Tongue (tissue), 2 donors: Measurements from ENCODE around the gene PPFIA3. TPM values are rescaled to one million over a fixed set of nuclear protein-coding genes. Genes with fewer than 3 reads are reported as not detected.
"Not testable (repeated sequence)": the region's sequence is repeated elsewhere in the genome, so short reads cannot be mapped to it uniquely, and the experiment has no call there.

Experiments used
- DNase-seq: peaks from one replicate; pipeline ENCODE4 v3.0.0-alpha.2; 2015
- total RNA-seq: library from RNA; depleted of rRNA; stranded (reverse); fragments of >200 nt; gene quantifications from one replicate; pipeline ENCODE4 v1.2.3, GENCODE V29; 2014

PPFIA3 gene
- total RNA-seq, 1 donor from 2014 or later, result 9.7 TPM

- peak; percentile 95 for DNase-seq
Measured at GRCh38 chr19:49150106-49150943, 31.0 kb downstream of the PPFIA3 start.

GRCh38 chr19:49150944-49151243 is 31.6 kb downstream of the PPFIA3 start:
- DNase-seq, result no peak

- DNase-seq, result peak; percentile 87
Measured at GRCh38 chr19:49151267-49152118, 32.1 kb downstream of the PPFIA3 start.

DNA sequence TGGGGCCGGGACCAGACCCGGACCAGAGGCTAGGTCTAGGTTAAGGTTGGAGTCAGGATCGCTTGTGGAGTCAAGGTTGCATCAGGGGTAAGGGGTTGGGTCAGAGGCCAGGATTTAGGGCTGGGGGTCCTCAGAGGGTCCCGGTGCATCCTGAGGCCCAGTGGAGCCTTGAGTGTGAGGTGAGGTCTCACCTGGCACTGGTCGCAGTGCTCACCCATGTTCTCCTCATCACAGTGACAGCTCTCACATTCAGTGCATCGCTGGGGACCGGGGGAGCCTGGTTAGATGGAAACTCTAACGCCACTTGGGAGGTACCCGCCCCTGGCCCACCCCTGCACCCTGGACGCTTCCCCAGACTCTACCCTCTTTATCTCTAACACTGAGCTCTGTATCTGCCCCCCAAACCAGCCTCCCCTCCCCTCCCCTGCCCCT is 32.8 kb downstream of the PPFIA3 start:
- DNase-seq, result no peak

GRCh38 chr19:49153167-49153809 is 33.9 kb downstream of the PPFIA3 start:
- no peak for DNase-seq

GRCh38 chr19:49154279-49154678 is 34.9 kb downstream of the PPFIA3 start:
- DNase-seq, result no peak

- peak; percentile 87 for DNase-seq
Measured at GRCh38 chr19:49155005-49155819, 35.9 kb downstream of the PPFIA3 start, which contains the start of gene HRC. Gene HRC (minus strand): TSS chr19:49155396. CDS start chr19:49155237, 159 bp downstream.

GRCh38 chr19:49155820-49156346 is 36.5 kb downstream of the PPFIA3 start:
- DNase-seq, result peak; percentile 93

GRCh38 chr19:49157445-49158224 is 38.3 kb downstream of the PPFIA3 start, which contains the start of gene TRPM4:
Gene TRPM4 (plus strand): TSS chr19:49157792. CDS start chr19:49157867, 75 bp downstream.
- DNase-seq, result peak; percentile 97

DNA sequence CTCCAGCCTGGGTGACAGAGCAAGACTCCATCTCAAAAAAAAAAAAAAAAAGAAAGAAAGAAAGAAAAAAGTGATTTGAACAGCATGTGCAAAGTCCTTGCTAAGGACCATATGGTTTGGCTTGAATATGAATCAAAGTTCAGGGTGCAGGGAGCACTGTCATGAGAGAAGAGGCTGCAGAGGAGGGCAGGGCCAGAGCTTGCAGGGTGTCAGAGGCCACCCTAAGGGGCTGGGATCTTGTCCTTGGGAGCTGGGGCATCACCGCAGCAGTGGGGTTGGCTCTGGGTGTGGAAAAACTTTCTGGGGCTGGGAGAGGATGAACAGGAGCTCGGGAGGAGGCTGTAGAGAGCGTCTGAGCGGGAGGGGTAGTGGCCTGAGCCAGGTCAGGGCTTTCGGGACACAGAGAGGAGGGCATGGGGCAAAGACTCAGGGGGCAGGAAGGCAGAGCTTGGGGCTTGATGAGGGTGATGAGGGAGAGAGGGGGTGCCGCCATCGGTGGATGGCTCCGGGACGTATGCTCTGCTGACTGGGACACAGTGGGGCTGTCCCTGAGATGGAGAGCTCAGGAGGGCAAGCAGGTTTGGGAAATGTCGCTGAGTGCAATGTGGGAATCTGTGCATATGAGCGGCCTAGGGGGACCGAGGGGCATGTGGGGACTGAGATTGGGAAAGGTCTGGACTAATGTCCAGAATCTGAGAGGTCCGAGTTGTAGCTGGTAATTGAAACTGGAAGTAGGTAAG is 41.3 kb downstream of the PPFIA3 start:
- no peak for DNase-seq

DNA sequence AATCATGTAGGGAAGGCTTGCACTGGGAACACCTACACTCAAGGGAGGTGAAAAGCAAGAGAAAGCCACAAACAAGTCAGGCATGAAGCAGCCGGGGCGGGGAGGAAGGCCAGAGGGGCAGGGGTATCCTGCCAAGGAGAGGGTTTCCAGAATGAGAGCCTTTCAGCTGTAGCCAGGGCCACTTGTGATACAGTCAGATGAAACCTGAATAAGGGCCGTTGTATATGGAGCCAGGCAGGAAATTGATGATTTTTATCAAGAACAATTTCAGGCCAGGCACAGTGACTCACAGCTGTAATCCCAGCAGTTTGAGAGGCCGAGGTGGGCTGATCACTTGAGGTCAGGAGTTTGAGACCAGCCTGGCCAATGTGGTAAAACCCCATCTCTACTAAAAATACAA is 42.6 kb downstream of the PPFIA3 start:
- DNase-seq, result no peak

DNA sequence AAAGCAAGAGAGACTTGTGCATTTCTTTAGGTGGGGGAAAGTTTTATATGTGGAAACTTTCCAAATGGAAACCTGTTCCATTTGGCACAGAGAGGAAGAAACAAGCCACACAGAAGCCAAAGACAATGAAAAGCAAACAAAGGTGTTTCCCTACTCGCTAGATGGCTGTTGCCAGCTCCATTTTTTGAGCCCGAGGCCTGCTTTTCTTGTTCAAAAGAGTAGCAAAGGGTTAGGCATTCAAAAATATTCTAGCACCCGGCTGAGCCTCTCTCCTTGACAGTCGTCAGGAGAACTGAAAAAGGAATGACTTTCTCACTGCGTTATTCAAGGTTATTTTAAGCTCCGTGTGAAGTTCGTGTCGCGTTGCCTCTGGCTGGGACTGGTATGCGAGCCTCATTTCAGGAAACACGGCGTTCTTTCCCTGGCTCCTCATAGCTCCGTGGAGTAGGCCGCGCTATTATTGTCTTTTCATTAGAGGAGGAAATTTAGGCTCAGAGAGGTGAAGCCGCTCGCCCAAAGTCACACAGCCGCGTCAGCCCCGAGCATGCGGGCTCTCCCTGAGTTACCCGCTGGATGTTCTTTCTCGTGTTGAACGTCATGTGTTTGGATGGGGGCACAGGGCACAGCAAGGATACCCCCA is 45.9 kb downstream of the PPFIA3 start:
- DNase-seq, result peak; percentile 77

- DNase-seq, result no peak
Measured at GRCh38 chr19:49165865-49166301, 46.5 kb downstream of the PPFIA3 start.

- DNase-seq, result no peak
Measured at GRCh38 chr19:49167857-49168409, 48.6 kb downstream of the PPFIA3 start.

GRCh38 chr19:49168421-49168820 is 49.1 kb downstream of the PPFIA3 start:
- no peak for DNase-seq

DNA sequence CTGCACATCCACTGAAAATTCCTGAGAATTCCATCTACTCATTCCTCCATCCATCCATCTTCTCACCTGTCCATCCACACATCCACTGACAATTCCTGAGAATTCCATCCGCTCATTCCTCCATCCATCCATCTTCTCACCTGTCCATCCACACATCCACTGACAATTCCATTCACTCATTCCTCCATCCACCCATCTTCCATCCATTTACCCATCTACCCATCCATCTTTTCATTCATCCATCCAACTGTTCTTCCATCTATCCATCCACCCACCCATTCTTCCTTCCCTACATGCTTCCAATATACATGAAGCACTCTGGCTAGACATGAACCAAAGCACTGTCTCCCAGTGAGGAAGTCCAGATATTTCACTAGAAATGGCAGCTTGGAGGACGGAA is 53.9 kb downstream of the PPFIA3 start:
- DNase-seq, result no peak

- DNase-seq, result no peak
Measured at GRCh38 chr19:49180659-49181058, 61.3 kb downstream of the PPFIA3 start.

DNA sequence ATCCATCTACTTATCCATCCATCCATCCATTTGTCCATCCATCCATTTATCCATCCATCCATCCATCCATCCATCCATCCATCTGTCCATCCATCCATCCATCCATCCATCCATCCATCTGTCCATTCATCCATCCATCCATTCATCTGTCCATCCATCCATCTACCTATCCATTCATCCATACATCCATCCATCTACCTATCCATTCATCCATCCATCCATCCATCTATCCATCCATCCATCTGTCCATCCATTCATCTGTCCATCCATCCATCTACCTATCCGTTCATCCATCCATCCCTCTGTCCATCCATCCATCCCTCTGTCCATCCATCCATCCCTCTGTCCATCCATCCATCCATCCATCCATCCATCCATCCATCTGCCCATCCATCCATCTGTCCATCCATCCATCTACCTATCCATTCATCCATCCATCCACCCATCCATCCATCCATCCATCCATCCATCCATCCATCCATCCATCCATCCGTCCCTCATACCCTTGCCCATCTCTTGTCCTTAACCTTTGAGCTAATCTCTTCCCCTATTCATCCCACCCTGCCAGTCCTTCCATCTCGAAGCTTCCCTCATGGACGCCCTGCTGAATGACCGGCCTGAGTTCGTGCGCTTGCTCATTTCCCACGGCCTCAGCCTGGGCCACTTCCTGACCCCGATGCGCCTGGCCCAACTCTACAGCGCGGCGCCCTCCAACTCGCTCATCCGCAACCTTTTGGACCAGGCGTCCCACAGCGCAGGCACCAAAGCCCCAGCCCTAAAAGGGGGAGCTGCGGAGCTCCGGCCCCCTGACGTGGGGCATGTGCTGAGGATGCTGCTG is 62.9 kb downstream of the PPFIA3 start:
- not testable (repeated sequence) for DNase-seq
